Chondrocyte (in vitro differentiated cells): ENCODE data around the gene SLCO3A1. TPM values are rescaled to one million over a fixed set of nuclear protein-coding genes. Genes with fewer than 3 reads are reported as not detected.

ENCODE experiments used
- DNase-seq: peaks from one replicate; pipeline ENCODE4 v3.0.0; 2021; ENCODE audit warnings: mixed read lengths, low spot score
- H3K27ac Mint-ChIP-seq: one replicate; pipeline ENCODE4 v1.8.0; 2021; ENCODE audit warnings: mild to moderate bottlenecking, moderate library complexity, mixed read lengths; ENCODE audit not compliant: unreplicated experiment
- H3K27me3 Mint-ChIP-seq: 2 replicates; pipeline ENCODE4 v1.8.0; 2021; ENCODE audit warnings: low read depth, mixed read lengths
- H3K36me3 Mint-ChIP-seq: 2 replicates; pipeline ENCODE4 v1.8.0; 2021; ENCODE audit warnings: low read depth, mixed read lengths
- H3K4me1 Mint-ChIP-seq: 2 replicates; pipeline ENCODE4 v1.8.0; 2021; ENCODE audit warnings: low read depth, mild to moderate bottlenecking, mixed read lengths
- H3K4me3 Mint-ChIP-seq: one replicate; pipeline ENCODE4 v1.8.0; 2021; ENCODE audit warnings: mild to moderate bottlenecking, moderate library complexity, mixed read lengths; ENCODE audit not compliant: unreplicated experiment
- H3K9me3 Mint-ChIP-seq: 2 replicates; pipeline ENCODE4 v1.8.0; 2021; ENCODE audit warnings: low read depth, mixed read lengths
- total RNA-seq: library from RNA; stranded (reverse); gene quantifications from 3 replicates; pipeline ENCODE4 v1.2.1, GENCODE V29; 2021
- TF ChIP-seq, protein P1 (sequence below): fragments of 200-600 bp; sonication (generic); IDR thresholded peaks from 2 replicates; pipeline ENCODE4 v1.5.0; 2021; ENCODE audit warnings: antibody characterized with exemption, mild to moderate bottlenecking, moderate library complexity

Gene SLCO3A1
- total RNA-seq, 1 donor from 2014 or later, result 3.7 TPM

DNA sequence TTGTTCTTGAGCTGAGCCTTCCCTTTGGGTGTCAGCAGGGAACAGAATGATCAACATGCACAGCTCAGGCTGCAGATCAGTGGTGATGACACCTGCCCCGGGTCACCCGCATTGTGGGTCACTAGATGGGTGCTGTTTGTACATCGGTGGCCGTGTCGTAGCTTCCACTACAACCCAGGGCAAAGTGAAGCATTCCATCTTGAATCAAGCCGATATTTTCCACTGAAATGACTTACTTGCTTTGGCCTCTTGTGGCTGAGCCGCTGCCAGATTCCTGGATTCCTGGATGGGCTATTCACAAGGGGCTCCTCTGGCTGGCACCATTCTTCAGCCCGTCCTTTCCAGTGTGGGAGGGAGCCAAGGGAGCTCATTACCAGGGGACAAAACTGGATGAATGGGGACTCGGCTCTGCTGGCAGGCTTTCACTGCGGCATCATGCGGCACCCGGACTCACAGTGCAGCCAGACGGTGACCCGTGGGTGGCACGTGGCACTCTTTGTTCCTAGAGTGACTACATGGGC is 65.6 kb downstream of the SLCO3A1 start:
- Mint-ChIP-seq H3K4me3 (no peak overlapping the region), H3K36me3 (no peaks in the 10 kb centered on the region), H3K27ac (no peak overlapping the region), H3K9me3 (no peaks in the 10 kb centered on the region), H3K4me1 (no peaks in the 10 kb centered on the region), H3K27me3 (peaks cover 2% of the 10 kb centered on the region)
- TF ChIP-seq, protein P1, sequence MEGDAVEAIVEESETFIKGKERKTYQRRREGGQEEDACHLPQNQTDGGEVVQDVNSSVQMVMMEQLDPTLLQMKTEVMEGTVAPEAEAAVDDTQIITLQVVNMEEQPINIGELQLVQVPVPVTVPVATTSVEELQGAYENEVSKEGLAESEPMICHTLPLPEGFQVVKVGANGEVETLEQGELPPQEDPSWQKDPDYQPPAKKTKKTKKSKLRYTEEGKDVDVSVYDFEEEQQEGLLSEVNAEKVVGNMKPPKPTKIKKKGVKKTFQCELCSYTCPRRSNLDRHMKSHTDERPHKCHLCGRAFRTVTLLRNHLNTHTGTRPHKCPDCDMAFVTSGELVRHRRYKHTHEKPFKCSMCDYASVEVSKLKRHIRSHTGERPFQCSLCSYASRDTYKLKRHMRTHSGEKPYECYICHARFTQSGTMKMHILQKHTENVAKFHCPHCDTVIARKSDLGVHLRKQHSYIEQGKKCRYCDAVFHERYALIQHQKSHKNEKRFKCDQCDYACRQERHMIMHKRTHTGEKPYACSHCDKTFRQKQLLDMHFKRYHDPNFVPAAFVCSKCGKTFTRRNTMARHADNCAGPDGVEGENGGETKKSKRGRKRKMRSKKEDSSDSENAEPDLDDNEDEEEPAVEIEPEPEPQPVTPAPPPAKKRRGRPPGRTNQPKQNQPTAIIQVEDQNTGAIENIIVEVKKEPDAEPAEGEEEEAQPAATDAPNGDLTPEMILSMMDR, result no peak
- no peak for DNase-seq

DNA sequence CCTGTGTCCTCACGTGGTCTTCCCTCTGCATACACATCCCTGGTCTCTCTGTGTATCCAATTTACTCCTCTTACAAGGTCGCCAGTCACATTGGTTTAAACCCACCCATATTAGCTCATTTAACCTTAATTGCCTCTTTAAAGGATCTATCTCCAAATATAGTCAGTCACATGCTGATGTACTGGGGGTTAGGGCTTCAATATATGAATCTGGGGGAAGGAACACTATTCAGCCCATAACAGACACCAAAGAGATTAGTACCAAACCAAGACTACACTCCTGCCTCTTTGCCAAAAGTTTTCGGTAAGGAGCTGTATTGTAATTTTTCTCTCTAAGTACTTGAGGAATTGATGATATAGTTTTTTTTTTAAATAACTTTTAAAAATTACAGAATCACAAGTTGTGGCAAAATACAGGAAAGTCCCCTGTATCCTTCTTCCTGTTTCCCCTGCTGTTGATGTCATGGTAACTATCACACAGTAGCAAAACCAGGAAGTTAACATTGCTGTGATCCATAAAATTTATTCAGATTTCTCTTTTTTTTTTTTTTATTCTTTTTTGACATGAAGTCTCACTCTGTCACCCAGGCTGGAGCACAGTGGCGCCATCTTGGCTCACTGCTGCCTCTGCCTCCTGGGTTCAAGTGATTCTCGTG is 67.8 kb downstream of the SLCO3A1 start:
- no peaks in the 10 kb centered on the region for H3K4me1 Mint-ChIP-seq
- H3K9me3 Mint-ChIP-seq, result no peaks in the 10 kb centered on the region
- no peak for DNase-seq
- H3K27ac Mint-ChIP-seq, result no peak overlapping the region
- peaks cover 2% of the 10 kb centered on the region for H3K27me3 Mint-ChIP-seq
- no peak overlapping the region for H3K4me3 Mint-ChIP-seq
- TF ChIP-seq, protein P1, result no peak
- H3K36me3 Mint-ChIP-seq, result no peaks in the 10 kb centered on the region

DNA sequence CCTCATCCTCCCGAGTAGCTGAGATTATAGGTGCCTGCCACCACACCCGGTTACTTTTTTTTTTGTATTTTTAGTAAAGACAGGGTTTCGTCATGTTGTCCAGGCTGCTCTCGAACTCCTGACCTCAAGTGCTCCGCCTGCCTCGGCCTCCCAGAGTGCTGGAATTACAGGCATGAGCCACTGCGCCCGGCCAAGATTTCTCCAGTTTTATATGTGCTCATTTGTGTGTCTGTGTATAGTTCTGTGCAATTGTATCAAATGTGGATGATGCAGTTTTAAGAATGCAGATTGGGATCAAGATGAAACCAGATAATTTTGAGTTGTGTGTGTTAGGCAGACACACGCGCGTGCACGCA is 68.3 kb downstream of the SLCO3A1 start:
- no peak overlapping the region for H3K27ac Mint-ChIP-seq
- H3K27me3 Mint-ChIP-seq, result peaks cover 2% of the 10 kb centered on the region
- H3K4me1 Mint-ChIP-seq, result peaks cover 3% of the 10 kb centered on the region
- no peaks in the 10 kb centered on the region for H3K36me3 Mint-ChIP-seq
- DNase-seq, result no peak
- H3K9me3 Mint-ChIP-seq, result no peaks in the 10 kb centered on the region
- H3K4me3 Mint-ChIP-seq, result no peak overlapping the region
- TF ChIP-seq, protein P1, result no peak

DNA sequence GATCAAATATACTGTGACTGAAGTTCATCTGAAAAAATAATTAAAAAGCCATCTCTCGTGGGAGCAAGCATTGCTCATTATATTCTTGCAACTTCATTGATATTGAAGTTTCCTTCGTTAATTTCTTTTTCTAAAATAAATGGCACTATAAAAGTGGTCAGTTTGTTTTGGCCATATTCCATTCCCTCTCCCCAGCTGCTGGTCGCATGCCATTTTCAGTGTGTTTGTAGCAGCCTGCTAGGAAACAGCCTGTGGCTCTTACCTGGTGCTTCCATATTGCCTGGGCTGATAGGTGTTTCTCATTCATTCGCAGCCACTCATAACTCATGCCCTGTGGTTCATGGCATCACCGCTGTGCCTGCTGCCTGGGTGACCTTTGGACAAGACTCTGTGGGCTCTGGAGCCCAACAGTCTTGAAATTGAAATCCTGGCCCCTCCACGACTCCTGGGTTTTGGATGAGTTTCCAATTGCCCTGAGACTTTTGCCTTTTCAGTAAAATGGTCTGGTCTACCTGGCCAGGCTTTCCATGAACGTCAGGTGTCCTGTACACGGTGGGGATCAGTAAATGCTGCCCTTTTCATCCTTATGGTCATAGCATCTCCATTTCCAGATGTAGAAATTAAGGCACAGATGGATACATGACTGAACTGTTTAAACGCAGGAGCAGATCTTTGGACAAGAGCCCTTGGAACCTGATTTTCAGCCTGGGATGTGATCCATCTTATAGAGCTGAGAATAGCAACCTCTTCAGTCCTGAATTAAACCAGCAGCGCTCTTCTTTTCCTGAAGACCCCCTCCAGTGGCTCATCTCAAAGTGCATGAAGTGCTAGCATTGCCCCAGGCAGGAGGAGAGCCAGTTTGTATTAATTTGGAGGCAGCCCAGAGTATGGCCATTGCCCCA is 69.4 kb downstream of the SLCO3A1 start:
- peaks cover 2% of the 10 kb centered on the region for H3K27me3 Mint-ChIP-seq
- no peak overlapping the region for H3K27ac Mint-ChIP-seq
- H3K4me1 Mint-ChIP-seq, result peaks cover 9% of the 10 kb centered on the region
- H3K9me3 Mint-ChIP-seq, result no peaks in the 10 kb centered on the region
- DNase-seq, result no peak
- no peaks in the 10 kb centered on the region for H3K36me3 Mint-ChIP-seq
- TF ChIP-seq, protein P1, result no peak
- no peak overlapping the region for H3K4me3 Mint-ChIP-seq

DNA sequence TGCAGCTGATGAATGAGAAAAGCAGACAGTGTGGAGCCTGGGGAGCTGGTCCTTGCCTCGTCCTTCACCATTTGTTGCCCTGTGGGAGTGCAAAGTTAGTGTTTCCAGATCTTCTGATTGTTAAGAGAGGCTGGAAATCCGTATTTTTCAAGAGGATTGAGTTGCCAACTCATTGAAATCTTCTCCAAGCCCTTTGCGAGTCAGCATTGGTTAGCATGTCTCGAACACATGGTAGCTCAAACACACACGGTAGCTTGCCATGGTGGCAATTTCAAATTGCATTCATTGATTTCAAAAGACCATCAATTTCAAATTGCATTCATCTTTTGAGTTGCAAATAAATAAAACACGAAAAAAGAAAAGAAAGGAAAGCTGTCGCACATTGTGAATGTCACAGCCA is 70.7 kb downstream of the SLCO3A1 start:
- Mint-ChIP-seq H3K27ac (no peak overlapping the region), H3K4me1 (peaks cover 9% of the 10 kb centered on the region), H3K9me3 (no peaks in the 10 kb centered on the region), H3K36me3 (no peaks in the 10 kb centered on the region), H3K4me3 (no peak overlapping the region), H3K27me3 (peaks cover 2% of the 10 kb centered on the region)
- TF ChIP-seq, protein P1, result no peak
- DNase-seq, result no peak
